ENCODE results near the gene DYNC1LI1.

Gene DYNC1LI1

DNA sequence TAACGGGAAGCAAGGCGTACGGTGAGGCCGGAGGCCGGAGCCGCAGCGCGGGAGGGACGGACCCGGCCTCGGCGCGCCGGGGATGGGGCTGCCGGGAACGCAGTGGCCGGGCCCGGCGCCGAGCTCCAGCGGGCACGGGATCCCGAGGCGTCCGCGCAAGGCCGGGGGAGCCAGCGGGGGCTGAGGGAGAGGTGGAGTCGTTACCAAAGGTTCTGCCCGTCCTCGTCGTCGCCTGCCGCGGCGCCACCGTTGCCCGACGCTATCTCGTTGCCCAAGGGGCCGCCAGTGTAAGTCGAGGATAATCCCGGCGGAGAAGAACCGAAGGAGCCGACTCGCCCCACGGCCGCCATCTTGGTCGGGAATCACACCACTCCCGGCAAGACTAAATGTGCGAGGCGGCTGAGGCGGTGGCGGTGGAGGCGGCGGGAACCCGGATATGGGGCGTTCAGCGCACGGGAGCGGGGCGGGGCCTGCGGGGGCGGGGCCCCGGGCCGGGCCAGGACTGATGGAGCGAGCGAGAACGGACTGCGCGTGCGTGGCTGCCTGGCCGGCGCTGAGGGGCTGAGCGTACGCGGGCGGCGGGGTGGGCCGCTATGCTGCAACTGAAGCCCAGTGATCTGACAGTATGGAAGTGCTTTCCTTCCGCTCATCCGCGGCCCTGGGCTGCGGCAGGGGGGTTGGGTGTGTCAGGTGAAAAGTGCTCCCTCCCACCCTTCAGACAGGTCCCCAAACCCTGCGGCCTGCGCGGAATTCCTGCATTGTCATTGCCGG is at the start of gene DYNC1LI1:
DYNC1LI1 (minus strand) TSS at position 438 of the 771 bp plus-strand sequence; CDS start at position 350, 88 bp downstream.
- peak; percentile 12 to 95 (median 90) for DNase-seq

DNA sequence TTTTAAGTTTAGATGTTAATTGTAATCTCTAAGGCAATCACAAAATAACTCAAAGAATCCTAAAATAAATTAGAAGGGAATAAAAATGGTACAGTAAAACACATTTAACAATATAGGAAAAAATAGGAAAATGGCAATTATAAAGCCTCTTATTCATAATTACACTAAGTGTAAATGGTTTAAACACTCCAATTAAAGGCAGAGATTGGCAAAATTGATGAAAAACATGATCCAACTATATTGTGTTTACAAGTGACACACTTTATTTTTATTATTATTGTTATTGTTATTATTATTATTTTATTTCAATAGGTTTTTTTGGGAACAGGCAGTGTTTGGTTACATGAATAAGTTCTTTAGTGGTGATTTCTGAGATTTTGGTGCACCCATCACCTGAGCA is 48.7 kb upstream of the DYNC1LI1 start:
- no peak for DNase-seq

DNA sequence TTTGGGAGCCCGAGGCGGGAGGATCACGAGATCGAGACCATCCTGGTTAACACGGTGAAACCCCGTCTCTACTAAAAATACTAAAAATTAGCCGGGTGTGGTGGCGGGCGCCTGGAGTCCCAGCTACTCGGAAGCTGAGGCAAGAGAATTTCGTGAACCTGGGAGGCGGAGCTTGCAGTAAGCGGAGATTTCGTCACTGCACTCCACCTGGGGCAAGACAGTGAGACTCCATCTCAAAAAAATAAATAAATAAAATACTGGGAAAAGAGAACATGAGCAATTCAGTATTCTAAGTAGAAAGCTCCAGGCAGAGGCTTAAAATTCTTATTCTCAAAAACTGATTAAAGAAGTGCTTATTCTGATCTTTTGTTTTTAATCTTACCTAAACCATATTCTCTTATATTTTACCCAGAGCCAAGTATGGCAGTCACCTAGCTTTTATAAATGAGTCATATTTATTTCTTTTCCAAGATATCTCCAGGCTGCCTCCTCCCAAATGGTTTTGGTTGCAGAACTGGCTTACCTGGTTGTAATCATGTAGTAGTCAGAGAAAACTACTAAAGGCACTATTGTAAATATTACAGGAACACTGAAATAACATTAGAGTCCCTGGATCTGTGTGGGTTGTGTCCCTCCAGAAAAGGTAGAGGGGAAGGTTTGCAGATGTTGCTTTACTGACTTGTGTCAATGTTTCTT is 45.8 kb upstream of the DYNC1LI1 start:
- no peak for DNase-seq

DNA sequence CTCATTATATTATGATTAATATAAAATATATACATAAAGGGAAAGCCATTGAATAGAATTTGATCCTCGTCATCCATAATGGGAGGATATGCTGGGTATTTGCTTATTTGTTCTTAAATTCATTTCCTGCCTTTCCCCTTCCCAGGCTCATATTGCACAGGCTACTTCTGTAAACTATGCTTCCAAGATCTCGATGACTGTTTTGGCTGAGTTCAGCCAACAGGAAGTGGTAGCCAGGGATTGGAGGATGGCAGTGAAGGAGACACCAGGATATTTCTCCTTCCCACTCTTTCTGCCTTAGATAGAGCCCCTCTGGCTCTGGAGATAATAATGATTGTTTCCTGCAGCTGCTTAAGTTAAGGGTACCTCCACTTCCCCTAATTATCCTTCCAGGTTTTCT is 44.3 kb upstream of the DYNC1LI1 start:
- no peak for DNase-seq

DNA sequence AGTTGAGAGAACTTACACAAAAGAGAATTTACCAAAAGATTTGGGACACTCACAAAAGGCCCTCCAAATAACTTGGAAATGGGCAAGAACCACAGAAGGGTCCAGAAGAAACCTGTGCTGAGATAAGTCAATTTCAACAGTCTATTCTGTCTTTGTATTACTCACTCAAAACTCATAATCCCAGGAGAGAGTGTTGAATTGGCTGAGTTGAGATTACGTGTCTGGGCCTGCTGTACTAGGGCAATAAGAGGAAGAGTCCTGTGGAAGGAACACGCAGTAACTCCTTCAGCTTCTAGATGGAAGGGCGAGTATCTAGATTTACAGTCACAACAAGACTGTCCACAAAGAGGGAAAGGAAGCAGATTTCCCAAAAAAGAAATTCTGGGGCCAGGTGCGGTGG is 42.5 kb upstream of the DYNC1LI1 start:
- no peak for DNase-seq

- DNase-seq = no peak
These were observed 41.9 kb upstream of the DYNC1LI1 start for GRCh38 chr3:32612547-32612946.

DNA sequence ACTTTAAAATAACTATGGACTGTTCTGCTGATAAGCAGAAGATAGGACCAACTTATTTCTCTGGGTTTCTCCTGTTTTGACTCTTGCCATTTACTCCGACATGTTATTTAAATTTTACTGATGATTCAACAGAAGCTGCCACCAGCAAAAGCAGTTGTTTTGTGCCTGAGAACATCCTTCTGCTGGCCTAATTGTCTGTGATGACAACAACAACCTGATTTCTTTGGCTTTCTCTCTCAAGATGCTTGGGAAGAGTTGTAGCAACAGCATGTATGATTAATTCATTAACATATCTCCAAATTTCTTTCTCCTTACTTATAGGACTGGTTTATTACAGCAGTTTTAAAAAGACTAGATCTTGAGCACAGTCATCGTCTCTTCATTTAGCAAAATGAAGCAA is 36.9 kb upstream of the DYNC1LI1 start:
- no peak for DNase-seq

GRCh38 chr3:32606960-32607359 is 36.3 kb upstream of the DYNC1LI1 start:
- no peak for DNase-seq

DNA sequence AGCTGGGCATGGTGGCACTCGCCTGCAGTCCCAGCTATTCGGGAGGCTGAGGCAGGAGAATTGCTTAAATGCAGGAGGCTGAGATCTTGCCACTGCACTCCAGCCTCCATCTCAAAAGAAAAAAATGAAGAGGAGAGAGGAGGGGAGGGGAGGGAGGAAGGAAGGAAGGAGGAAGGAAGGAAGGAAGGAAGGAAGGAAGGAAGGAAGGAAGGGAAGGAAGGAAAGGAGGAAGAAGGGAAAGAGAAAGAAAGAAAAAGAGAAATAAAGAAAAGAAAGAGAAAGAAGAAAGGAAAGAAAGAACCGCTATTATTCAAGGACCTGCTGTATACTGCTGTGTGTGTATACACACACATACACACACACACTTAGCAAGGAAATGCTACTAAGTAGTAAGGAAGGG is 35.6 kb upstream of the DYNC1LI1 start:
- no peak for DNase-seq

DNA sequence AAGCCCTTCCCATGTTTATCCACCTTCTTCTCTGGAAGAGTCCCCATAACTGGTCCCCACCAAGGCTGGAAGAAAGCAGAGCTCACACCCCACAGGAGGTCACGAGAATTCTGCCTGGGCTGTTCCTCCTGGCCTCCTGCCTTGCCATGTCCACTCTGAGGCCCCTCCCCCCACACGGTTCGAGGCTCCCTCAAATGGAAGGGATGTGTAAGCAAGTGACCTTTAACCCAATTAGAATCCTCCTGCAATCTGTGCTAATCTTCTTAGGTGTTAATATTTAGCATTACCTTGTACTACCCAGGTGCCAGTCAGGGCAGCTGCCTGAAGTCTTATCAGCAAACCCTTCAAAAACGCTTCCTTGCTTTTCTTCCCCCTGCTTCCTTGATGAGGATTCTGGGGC is 32.4 kb upstream of the DYNC1LI1 start:
- DNase-seq = no peak

GRCh38 chr3:32602206-32602605 is 31.5 kb upstream of the DYNC1LI1 start:
- no peak for DNase-seq

DNA sequence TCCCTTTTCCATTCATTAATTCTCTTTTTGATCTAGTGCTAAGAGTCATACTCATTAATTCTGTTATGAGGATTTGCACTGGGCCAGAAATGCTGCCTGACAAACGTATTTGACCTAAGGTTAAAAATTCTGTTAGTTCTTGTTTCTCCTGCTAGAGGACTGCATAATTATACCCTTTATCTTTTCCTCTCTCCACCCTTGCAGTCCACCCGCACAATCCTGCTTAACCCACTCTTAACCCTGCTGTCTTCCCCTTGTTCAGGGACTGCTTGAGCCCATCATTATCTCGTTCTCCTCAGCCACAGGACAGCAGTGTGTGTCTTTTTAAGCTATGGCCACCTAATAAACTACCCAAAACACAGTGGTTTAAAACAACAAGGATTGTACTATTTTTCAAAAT is 31.1 kb upstream of the DYNC1LI1 start:
- DNase-seq = no peak

- DNase-seq = no peak
These were observed 27.0 kb upstream of the DYNC1LI1 start for GRCh38 chr3:32597656-32598055.

- no peak for DNase-seq
These were observed 26.3 kb upstream of the DYNC1LI1 start for GRCh38 chr3:32596909-32597369.

- no peak for DNase-seq
These were observed 25.7 kb upstream of the DYNC1LI1 start for GRCh38 chr3:32596282-32596908.

DNA sequence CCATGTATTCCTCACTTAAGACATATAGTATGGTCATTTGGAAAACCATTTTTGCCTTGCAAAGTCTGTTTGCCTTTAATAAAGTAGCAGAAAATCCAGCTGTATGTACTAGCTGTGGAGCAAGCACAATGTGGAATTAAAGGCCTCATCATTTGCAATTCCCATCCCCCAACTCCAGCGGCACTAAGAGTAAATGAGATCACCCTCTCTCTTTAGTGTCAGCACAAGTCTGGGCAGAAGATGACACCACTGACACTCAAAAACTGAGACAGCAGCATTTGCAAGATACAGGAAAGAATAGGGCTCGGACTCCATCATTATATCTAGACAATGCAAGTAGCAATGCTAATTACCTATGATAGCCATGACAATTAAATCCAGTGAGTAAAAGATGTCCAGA is 24.7 kb upstream of the DYNC1LI1 start:
- DNase-seq = no peak

- DNase-seq = peak in 5 of 56 donors; percentile 10 to 60 (median 21)
These were observed 23.4 kb upstream of the DYNC1LI1 start for GRCh38 chr3:32593903-32594525.

DNA sequence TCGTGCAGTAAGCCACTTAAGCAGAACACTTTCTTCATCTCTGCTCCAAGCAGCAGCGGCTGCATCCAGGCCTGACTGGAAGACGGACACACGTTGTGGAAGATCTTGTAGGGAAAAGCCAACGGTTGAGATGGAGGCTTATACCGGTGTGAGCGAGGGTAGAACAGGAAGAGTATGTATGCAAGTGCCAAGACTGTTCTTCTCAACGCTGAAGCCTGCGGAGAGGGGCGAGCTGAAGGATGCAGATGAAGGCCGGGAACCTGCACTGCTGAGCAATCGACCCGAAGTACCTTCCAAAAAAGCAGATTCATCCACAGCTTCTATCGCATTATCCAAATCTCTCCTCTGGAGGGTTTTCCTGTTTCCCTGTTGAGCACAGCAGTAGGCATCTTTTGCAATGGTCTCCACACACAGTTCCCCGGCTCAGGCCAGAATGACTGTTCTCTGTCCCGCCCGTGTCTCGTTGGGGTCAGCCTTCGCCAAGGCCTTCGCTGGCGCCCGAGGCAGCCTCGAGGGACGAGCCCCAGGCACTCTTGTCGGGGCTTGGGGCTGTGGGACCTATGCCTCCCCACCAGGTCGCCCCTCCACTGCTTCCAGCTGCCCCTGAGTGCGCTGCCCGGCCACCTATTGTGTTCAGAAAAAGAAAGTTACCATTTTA is 22.2 kb upstream of the DYNC1LI1 start:
- no peak for DNase-seq

- DNase-seq = no peak
These were observed 21.4 kb upstream of the DYNC1LI1 start for GRCh38 chr3:32592011-32592410.

DNA sequence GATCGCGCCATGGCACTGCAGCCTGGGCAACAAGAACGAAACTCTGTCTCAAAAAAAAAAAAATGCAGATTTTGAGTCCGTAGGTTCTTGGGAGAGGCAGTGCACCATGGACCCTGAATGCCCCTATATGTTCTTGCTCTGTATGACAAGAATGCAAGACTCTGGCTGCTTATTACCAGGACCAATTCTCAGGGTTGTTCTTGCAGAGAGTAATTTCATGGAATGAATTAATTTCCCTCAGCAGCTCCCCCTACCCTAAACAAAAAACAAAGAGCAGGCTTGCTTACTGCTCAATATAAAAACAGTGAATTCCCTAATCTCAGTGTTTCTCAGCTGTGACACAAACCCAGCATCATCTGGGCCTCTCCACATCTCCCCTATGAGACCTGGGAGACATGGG is 20.5 kb upstream of the DYNC1LI1 start:
- no peak for DNase-seq

GRCh38 chr3:32586356-32586755 is 15.7 kb upstream of the DYNC1LI1 start:
- peak in 1 of 56 donors; percentile 5 for DNase-seq
